ENCODE measurements around the gene MYH11.
"Not testable (repeated sequence)": the region's sequence is repeated elsewhere in the genome, so short reads cannot be mapped to it uniquely, and the experiment has no call there.

Gene MYH11

DNA sequence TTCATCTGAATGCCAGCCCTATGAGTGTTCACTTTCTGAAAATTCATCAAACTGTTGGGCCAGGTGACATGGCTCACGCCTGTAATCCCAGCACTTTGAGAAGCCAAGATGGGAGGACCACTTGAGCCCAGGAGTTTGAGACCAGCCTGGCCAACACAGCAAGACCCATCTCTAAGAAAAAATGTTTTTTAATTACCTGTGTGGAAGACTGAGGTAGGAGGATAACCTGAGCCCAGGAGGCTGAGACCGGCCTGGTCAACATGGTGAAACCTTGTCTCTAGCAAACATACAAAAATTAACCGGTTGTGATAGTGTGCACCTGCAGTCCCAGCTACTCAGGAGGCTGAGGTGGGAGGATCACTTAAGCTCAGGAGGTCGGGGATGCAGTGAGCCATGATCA lies 10.3 kb downstream of the MYH11 start:
- no peak for DNase-seq (ENCODE audit: low read depth)
- TF ChIP-seq, protein P1, sequence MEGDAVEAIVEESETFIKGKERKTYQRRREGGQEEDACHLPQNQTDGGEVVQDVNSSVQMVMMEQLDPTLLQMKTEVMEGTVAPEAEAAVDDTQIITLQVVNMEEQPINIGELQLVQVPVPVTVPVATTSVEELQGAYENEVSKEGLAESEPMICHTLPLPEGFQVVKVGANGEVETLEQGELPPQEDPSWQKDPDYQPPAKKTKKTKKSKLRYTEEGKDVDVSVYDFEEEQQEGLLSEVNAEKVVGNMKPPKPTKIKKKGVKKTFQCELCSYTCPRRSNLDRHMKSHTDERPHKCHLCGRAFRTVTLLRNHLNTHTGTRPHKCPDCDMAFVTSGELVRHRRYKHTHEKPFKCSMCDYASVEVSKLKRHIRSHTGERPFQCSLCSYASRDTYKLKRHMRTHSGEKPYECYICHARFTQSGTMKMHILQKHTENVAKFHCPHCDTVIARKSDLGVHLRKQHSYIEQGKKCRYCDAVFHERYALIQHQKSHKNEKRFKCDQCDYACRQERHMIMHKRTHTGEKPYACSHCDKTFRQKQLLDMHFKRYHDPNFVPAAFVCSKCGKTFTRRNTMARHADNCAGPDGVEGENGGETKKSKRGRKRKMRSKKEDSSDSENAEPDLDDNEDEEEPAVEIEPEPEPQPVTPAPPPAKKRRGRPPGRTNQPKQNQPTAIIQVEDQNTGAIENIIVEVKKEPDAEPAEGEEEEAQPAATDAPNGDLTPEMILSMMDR (IDR thresholded peaks at IDR 0.05; ENCODE audit: control insufficient read depth, extremely low read depth, insufficient read depth), result no peak
- H3K4me3 ChIP-seq (ENCODE audit: low read depth, low read length), result no peak overlapping the region

DNA sequence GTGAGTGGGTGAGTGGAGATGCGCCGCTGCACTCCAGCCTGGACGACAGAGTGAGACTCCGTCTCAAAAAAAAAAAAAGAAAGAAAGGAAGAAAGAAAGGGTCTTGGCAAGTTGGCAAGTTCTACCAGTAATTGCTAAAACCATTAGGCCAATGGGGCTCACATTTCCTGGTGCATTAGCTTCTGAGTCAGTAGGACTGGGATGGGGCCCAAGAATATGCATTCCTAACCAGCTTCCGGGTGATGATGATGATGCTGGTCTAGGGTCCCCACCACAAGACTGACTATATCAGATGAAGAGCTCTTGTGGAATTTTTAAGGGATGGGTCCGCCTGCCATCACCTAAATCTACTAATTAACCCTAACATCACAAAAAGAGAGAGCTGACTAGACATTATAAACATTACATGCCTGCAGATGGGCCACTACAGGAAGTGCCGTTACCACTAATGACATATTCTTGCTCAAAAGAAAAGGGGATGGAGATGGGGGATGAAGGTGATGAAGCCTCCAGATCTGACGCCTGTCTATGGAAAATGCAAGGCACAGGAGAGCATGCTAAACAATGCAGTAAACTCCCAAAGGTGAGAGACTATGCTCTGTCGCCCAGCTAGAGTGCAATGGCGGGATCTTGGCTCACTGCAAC lies 13.1 kb downstream of the MYH11 start:
- H3K4me3 ChIP-seq (ENCODE audit: low read depth, low read length), result no peak overlapping the region
- TF ChIP-seq, protein P1 (IDR thresholded peaks at IDR 0.05; ENCODE audit: control insufficient read depth, extremely low read depth, insufficient read depth), result no peak
- DNase-seq (ENCODE audit: low read depth), result no peak

DNA sequence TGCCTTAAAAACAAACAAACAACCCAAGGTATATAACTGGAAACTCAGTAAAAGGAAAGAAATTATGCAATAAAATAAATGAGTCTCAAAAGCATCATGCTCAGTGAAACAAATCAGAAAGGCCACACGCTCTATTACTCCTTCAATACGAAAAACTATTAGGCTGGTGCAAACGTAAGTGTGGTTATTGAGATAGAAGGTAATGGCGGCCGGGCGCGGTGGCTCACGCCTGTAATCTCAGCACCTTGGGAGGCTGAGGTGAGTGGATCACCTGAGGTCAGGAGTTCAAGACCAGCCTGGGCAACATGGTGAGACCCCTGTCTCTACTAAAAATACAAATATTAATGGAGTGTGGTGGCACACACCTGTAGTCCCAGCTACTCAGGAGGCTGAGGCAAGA lies 17.6 kb downstream of the MYH11 start:
- not testable (repeated sequence) for H3K4me3 ChIP-seq (ENCODE audit: low read depth, low read length); DNase-seq (ENCODE audit: low read depth)

DNA sequence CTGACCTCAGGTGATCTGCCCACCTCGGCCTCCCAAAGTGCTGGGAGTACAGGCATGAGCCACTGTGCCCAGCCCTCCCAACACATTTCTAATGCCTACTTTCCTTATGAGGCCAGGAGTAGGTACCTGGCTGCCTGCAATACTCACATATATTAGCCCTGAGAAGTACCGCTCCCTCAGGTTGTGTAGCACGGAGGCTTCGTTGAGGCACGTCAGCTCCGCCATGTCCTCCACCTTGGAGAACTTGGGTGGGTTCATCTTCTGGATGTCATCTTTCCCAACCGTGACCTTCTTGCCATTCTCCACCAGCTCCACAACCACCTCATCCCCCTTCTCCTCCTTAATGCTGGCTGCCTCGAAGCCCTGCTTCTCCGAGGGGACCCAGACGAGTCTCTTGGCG lies 19.1 kb downstream of the MYH11 start:
- no peak for DNase-seq (ENCODE audit: low read depth)
- no peak overlapping the region for H3K4me3 ChIP-seq (ENCODE audit: low read depth, low read length)
- TF ChIP-seq, protein P1 (IDR thresholded peaks at IDR 0.05; ENCODE audit: control insufficient read depth, extremely low read depth, insufficient read depth), result no peak

DNA sequence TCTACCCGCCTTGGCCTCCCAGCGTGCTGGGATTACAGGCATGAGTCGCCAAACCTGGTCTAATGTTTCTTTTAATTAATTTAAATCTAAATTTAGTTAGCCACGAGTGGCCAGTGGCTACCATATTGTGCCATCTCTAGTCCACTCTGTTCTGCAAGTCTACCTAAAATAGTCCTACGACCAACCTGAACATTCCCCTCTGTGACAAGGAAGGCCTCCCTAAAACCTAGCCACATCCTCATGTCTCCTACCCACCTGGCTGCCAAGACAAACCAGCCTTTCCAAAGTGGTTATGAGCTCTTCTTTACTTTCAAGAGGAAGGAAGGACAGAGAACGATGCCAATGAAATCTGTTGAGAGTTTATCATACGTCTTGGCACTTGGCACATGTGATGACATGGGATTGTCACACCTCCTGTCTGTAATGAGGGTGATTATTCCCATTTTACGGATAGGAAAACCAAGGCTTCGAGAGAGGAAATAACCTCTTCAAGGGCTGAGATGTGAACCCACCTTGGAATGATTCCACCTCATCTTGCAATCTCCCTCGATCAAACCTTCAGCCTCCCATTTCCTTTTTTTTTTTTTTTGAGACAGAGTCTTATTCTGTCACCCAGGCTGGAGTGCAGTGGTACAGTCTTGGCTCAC lies 19.7 kb downstream of the MYH11 start:
- H3K4me3 ChIP-seq (ENCODE audit: low read depth, low read length), result no peak overlapping the region
- DNase-seq (ENCODE audit: low read depth), result no peak
- TF ChIP-seq, protein P1 (IDR thresholded peaks at IDR 0.05; ENCODE audit: control insufficient read depth, extremely low read depth, insufficient read depth), result no peak

DNA sequence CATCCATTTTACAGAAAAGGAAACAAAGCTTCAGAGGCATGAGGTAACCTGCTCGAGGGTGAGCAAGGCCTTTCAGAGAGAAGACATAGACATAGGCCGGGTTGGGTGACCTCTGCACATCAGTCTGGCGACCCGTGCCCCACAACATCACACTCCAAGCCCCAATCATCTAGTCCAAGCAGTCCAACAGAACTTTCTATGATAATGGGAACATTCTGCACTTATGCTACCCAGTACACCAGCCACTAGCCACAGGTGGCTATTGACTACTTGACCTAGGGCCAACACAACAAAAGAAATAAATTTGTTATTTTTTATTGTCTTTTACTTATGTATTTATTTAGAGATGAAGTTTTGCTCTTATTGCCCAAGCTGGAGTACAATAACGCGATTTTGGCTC lies 20.8 kb downstream of the MYH11 start:
- no peak for DNase-seq (ENCODE audit: low read depth)
- no peak overlapping the region for H3K4me3 ChIP-seq (ENCODE audit: low read depth, low read length)
- TF ChIP-seq, protein P1 (IDR thresholded peaks at IDR 0.05; ENCODE audit: control insufficient read depth, extremely low read depth, insufficient read depth), result no peak

DNA sequence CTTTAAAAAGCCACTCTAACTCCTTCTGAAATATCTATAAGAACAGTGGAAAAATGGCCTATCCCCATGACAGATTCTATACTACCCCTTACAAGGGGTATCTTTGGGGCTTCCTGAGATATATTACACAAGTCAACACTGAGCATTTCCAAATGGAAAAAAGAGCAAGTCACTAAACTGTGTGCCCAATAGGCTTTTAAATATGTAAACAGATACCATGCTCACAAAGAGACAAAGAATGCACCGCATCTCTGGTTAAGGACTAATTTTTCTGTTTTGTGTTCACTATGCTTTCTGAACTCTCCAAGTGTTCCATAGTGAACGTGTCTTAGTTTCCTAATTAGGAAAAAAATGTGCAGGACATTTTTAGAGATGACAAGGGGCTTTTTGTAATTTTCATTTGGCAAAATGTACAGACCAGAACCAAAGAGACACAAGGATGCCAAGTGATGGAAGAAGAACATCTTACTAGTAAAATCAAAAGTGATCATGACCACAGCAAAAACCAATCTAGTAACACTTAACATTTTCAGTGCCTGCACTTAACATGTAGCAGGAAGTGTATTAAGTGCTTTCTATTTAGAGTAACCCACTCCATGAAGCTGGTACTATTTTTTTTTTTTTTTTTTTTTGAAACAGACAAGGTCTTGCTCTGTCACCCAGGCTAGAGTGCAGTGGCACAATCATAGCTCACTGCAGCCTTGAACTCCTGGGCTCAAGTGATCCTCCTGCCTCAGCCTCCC lies 21.5 kb downstream of the MYH11 start:
- H3K4me3 ChIP-seq (ENCODE audit: low read depth, low read length), result no peak overlapping the region
- DNase-seq (ENCODE audit: low read depth), result no peak
- TF ChIP-seq, protein P1 (IDR thresholded peaks at IDR 0.05; ENCODE audit: control insufficient read depth, extremely low read depth, insufficient read depth), result no peak

Measured in LNCaP clone FGC (cell line).